SK-N-SH treated with all-trans-retinoic acid at 6 μM for 48 hours (cell line): ENCODE measurements around the gene PCSK9.

Experiments used
- OSR1 ChIP-seq: fragments of 250-450 bp; sonication (Bioruptor Pico); IDR thresholded peaks from 2 replicates; pipeline ENCODE4 v1.8.0; 2022; ENCODE audit warnings: moderate library complexity, mild to moderate bottlenecking, inconsistent platforms
- TCF4 ChIP-seq: fragments of 250-450 bp; sonication (Bioruptor Pico); IDR thresholded peaks from 2 replicates; pipeline ENCODE4 v1.8.0; 2021; ENCODE audit warnings: mild to moderate bottlenecking, moderate library complexity, borderline replicate concordance

DNA sequence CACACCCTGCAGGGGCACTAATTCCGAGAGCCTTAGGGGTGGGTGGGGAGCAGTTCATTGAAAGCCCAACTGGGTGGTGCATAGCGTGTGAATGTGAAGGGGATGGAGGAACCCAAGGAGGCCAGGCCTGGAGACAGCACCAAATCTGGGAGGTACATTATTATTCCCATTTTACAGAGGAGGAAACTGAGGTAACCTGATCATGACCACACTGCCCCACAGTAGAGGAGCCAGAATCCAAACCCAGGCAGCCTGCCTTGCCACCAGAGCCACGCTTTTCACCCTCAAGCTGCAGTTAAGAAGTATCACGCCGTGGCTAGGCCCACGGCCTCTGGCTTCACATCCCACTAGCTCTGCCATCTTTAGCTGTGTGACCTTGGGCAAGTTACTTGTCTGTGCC lies 41.2 kb upstream of the PCSK9 start:
- no peak for TF ChIP-seq TCF4 (CRISPR knock-in tag)
- no peak for TF ChIP-seq OSR1 (CRISPR knock-in tag)
